ENCODE results near the gene SYT9.

Gene SYT9

GRCh38 chr11:7508087-7508486 lies 256.4 kb downstream of the SYT9 start:
- TF ChIP-seq, protein P1, sequence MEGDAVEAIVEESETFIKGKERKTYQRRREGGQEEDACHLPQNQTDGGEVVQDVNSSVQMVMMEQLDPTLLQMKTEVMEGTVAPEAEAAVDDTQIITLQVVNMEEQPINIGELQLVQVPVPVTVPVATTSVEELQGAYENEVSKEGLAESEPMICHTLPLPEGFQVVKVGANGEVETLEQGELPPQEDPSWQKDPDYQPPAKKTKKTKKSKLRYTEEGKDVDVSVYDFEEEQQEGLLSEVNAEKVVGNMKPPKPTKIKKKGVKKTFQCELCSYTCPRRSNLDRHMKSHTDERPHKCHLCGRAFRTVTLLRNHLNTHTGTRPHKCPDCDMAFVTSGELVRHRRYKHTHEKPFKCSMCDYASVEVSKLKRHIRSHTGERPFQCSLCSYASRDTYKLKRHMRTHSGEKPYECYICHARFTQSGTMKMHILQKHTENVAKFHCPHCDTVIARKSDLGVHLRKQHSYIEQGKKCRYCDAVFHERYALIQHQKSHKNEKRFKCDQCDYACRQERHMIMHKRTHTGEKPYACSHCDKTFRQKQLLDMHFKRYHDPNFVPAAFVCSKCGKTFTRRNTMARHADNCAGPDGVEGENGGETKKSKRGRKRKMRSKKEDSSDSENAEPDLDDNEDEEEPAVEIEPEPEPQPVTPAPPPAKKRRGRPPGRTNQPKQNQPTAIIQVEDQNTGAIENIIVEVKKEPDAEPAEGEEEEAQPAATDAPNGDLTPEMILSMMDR (IDR thresholded peaks at IDR 0.05; ENCODE audit: extremely low read depth, missing control alignments), result no peak

DNA sequence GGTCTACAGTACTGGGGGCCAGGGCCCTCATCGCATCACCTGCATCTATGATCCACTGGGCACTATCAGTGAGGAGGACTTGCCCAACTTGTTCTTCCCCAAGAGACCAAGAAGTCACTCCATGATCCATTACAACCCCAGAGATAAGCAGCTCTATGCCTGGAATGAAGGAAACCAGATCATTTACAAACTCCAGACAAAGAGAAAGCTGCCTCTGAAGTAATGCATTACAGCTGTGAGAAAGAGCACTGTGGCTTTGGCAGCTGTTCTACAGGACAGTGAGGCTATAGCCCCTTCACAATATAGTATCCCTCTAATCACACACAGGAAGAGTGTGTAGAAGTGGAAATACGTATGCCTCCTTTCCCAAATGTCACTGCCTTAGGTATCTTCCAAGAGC lies 258.3 kb downstream of the SYT9 start:
- no peak for DNase-seq (ENCODE audit: low spot score)
- TF ChIP-seq, protein P1 (IDR thresholded peaks at IDR 0.05; ENCODE audit: extremely low read depth, missing control alignments), result no peak

More at GRCh38 chr11:7508087-7508486, 256.4 kb downstream of the SYT9 start:
- no peak for DNase-seq (ENCODE audit: low spot score)

DNA sequence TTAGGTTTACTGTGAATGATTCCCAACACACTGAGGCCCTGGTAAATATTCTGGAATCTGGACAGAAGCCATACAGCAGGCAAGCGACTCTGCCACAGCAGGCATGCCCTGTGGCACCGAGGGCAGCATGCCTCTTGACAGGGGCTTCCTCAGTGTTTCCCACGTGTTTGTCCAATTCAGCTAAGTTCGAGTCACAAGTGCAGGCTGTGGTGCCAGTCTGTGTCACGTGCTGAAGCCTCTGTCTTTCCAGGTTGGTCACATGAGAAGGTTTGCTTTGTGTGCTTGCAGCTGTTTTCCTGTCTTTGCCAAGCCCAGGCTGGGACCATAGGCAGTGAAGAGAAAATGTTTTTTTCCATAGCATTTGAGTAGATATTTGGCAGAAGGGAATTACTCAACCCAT lies 259.7 kb downstream of the SYT9 start:
- DNase-seq (ENCODE audit: low spot score), result no peak

DNA sequence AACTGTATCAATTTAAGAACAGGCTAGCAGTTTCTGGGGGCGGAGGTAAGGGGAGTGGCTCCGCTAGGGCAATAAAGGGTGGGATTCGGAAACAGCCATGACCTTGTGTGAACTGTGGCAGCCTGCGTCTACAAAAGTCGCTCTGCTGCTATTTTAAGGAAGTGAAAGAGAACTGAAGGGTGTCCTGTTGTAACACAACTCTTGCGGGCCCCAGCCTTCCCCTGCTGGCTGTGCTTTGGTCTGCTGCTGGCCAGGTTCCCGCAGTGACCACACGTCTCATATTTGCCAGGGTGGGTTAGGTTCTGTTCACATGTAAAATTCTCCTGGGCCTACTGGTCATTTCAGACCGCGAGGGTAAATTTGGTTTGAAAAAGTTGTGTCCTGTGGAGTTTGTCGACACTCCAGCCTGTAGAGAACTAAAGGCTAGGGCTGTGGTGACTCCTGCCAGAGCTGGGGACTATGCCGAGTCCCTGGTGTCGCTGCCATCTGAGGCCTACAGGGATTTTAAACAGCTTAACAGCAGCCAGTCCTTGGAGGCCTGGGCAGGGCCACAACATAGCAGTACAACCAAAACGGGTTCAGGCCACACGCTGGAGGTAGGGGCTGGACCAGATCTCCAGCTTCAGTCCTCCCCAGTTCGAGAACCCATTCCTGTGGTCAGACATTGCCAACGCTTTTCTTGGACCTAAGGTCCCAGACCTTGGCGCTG lies 261.0 kb downstream of the SYT9 start:
- DNase-seq (ENCODE audit: low spot score), result peak; percentile 89

More for the DNA sequence above, 259.7 kb downstream of the SYT9 start:
- TF ChIP-seq, protein P1 (IDR thresholded peaks at IDR 0.05; ENCODE audit: extremely low read depth, missing control alignments), result no peak

DNA sequence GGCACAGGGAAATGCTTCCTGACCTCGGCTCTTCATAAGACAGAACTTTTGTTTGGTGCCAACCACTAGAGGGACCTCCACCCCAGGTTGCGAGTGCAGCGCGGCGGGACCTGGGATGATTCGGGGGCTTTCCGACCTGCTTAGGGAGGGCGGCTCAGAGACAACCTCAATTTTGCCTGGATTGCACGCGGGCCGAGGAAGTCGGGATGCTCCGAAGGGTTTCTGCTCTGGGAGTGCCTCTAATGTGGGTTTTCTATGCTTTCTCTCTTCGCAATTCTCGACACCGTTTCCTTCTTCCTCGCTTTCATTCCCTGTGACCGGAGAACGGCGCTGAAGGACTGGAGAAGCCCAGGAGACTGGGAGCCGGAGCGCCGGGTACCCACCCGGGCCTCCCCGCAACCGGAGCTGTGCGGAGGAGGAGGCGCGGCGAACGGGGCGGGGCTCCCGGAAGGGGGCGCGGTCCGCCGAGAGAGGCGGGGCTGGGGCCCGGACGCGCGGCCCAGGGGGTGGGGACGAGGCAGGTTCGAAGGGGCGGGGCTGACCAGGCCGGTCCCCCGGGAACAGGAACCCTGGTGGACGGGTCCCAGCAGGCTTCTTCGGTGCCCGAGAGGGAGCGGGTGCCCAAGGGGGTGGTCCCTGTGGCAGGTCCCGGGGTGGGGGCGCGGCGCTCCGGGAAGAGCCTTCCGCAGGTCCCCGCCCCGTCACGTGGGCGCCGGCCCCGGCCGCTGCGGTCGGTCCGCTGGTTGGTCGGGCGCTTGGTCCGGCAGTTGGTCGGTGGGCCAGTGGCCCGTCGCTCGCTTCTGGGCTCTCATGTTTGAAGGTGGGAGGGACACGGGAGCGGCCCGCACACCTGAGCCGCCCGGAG lies 261.8 kb downstream of the SYT9 start, which contains the start of gene PPFIBP2:
PPFIBP2 (plus strand) TSS at position 766 of the 865 bp plus-strand sequence. CDS start 35,477 bp downstream, outside the sequence.
- DNase-seq (ENCODE audit: low spot score), result peak; percentile 94
- TF ChIP-seq, protein P1 (IDR thresholded peaks at IDR 0.05; ENCODE audit: extremely low read depth, missing control alignments), result peak; percentile 69

More for the DNA sequence above, 261.0 kb downstream of the SYT9 start:
- TF ChIP-seq, protein P1 (IDR thresholded peaks at IDR 0.05; ENCODE audit: extremely low read depth, missing control alignments), result no peak

DNA sequence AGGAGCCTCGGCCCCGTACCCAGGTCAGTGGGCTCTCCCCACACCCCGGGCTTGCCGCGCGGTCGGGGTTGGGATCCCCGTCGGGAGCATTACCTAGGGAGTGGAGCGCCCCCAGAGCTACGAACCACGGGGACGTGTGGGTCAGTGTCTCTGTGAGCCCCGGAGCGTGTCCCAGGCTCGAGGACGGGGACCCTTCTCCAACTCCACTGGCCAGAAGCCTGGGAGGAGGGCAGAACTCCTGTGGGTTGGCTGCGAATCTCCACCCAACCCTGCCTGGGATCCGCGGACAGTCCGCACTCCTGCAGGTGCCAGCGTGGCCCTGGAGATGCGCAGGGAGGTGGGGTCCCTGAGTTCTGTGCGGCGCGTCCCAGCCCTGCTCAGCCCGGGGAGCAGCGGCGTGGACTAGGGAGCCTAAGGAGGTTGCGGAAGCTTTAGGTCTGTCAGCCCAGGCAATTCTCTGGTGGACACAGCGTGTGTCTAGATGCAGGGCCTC lies 262.4 kb downstream of the SYT9 start:
- TF ChIP-seq, protein P1 (IDR thresholded peaks at IDR 0.05; ENCODE audit: extremely low read depth, missing control alignments), result peak; percentile 6
- DNase-seq (ENCODE audit: low spot score), result peak; percentile 24

Data from GM20000 (cell line).